H1 (cell line): Measurements from ENCODE around the gene SLC25A26. TPM values are rescaled to one million over a fixed set of nuclear protein-coding genes. Genes with fewer than 3 reads are reported as not detected.

Experiments used
- CTCF ChIA-PET: fragments of 300-600 bp; sonication (Branson Sonifier 250); formaldehyde crosslinking; loops from one replicate; lab custom pipeline; 2021; ENCODE audit not compliant: partially characterized antibody; lab: Charles Lee
- POLR2A ChIA-PET: fragments of 300-600 bp; sonication (Branson Sonifier 250); formaldehyde crosslinking; loops from one replicate; lab custom pipeline; 2021; ENCODE audit warnings: inconsistent platforms; ENCODE audit not compliant: partially characterized antibody; lab: Charles Lee
- DNase-seq, 2 experiments: peaks; one replicate each; pipeline versions ENCODE4 v3.0.0 to v3.0.0-alpha.2; 2010 to 2022; ENCODE audit warnings: low spot score in 2 of 2, low read depth in 1 of 2, mixed read lengths in 1 of 2
- FAIRE-seq: peaks from 2 replicates; lab custom pipeline; 2011; peaks lifted over from hg19 to GRCh38; lab: Jason Lieb, UNC
- H2AFZ ChIP-seq: 2 replicates; pipeline ENCODE4 v1.8.1; 2012; ENCODE audit warnings: low read length, inconsistent platforms
- H2AK5ac ChIP-seq: 2 replicates; pipeline ENCODE4 v1.6.1; 2013; ENCODE audit warnings: low read depth, low read length
- H2BK120ac ChIP-seq: replicated peaks from 2 replicates; pipeline ENCODE3; 2013; ENCODE audit warnings: low read depth, low read length, inconsistent platforms
- H2BK12ac ChIP-seq: 2 replicates; pipeline ENCODE4 v1.6.1; 2013; ENCODE audit warnings: low read depth, low read length
- H2BK15ac ChIP-seq: 2 replicates; pipeline ENCODE4 v1.6.1; 2013; ENCODE audit warnings: low read length
- H2BK20ac ChIP-seq: 2 replicates; pipeline ENCODE4 v1.6.1; 2013; ENCODE audit warnings: low read length
- H2BK5ac ChIP-seq: 2 replicates; pipeline ENCODE4 v1.6.1; 2013; ENCODE audit warnings: low read depth, low read length
- H3K14ac ChIP-seq: 2 replicates; pipeline ENCODE4 v1.6.1; 2013; ENCODE audit warnings: inconsistent platforms; ENCODE audit not compliant: insufficient read length
- H3K18ac ChIP-seq: 2 replicates; pipeline ENCODE4 v1.6.1; 2013; ENCODE audit warnings: low read length; ENCODE audit errors: extremely low read depth
- H3K23ac ChIP-seq: 2 replicates; pipeline ENCODE4 v1.6.1; 2013; ENCODE audit warnings: inconsistent platforms; ENCODE audit not compliant: insufficient read length
- H3K23me2 ChIP-seq: 2 replicates; pipeline ENCODE4 v1.6.1; 2013; ENCODE audit warnings: low read depth, low read length
- H3K27ac ChIP-seq: 2 replicates; pipeline ENCODE4 v1.6.1; 2011; ENCODE audit warnings: low read depth, low read length, inconsistent platforms
- H3K27me3 ChIP-seq, 4 experiments: replicated peaks in 1 of 4; 1 replicate in 1 of 4; 2 replicates in 3 of 4; pipeline versions ENCODE4 v1.6.1 to v1.8.1; 2011 to 2013; ENCODE audit warnings: low read length in 3 of 4, mild to moderate bottlenecking in 3 of 4, inconsistent platforms in 2 of 4, mixed read lengths in 2 of 4, moderate library complexity in 1 of 4; ENCODE audit not compliant: control insufficient read depth in 3 of 4, insufficient read depth in 3 of 4; ENCODE audit errors: extremely low read depth in 1 of 4
- H3K36me3 ChIP-seq, 4 experiments: 2 replicates each; pipeline versions ENCODE4 v1.6.1 to v1.8.1; 2011 to 2013; ENCODE audit warnings: mild to moderate bottlenecking in 4 of 4, low read length in 3 of 4, moderate library complexity in 2 of 4, control low read depth in 1 of 4, inconsistent platforms in 1 of 4; ENCODE audit not compliant: insufficient read depth in 4 of 4, control insufficient read depth in 2 of 4
- H3K4ac ChIP-seq: replicated peaks from 2 replicates; pipeline ENCODE3; 2013; ENCODE audit warnings: low read length, low read depth, mixed read lengths, inconsistent platforms; ENCODE audit not compliant: insufficient read length
- H3K4me1 ChIP-seq, 4 experiments: replicated peaks in 1 of 4; 1 replicate in 1 of 4; 2 replicates in 3 of 4; pipeline versions ENCODE4 v1.6.1 to v1.8.1; 2011 to 2013; ENCODE audit warnings: low read length in 3 of 4, inconsistent platforms in 2 of 4, mixed read lengths in 1 of 4; ENCODE audit not compliant: insufficient read depth in 4 of 4, control insufficient read depth in 3 of 4
- H3K4me2 ChIP-seq, 2 experiments: 2 replicates each; pipeline versions ENCODE4 v1.6.1 to v1.8.1; 2011 to 2013; ENCODE audit warnings: low read depth in 2 of 2, low read length in 2 of 2, control low read depth in 1 of 2, inconsistent platforms in 1 of 2, mild to moderate bottlenecking in 1 of 2; ENCODE audit not compliant: insufficient read depth in 1 of 2
- H3K4me3 ChIP-seq, 4 experiments: fragments of 200-600, 300-600 bp in 1 of 4; sonication (generic), shearing (Covaris generic), sonication (Bioruptor Twin) in 1 of 4; 2 replicates each; pipeline versions ENCODE4 v1.5.1 to v1.8.1; 2011 to 2016; ENCODE audit warnings: low read length in 4 of 4, low read depth in 3 of 4, control low read depth in 2 of 4, inconsistent platforms in 2 of 4, mild to moderate bottlenecking in 2 of 4, mixed read lengths in 1 of 4, moderate library complexity in 1 of 4; ENCODE audit not compliant: insufficient read depth in 2 of 4; ENCODE audit errors: extremely low read depth in 1 of 4
- H3K56ac ChIP-seq: replicated peaks from 2 replicates; pipeline ENCODE3; 2013; ENCODE audit warnings: low read depth, mild to moderate bottlenecking, mixed read lengths, low read length, inconsistent platforms; ENCODE audit not compliant: insufficient read length
- H3K79me1 ChIP-seq: 2 replicates; pipeline ENCODE4 v1.6.1; 2013; ENCODE audit warnings: low read depth, low read length, control low read depth
- H3K79me2 ChIP-seq, 2 experiments: 2 replicates each; pipeline versions ENCODE4 v1.6.1 to v1.8.1; 2012 to 2013; ENCODE audit warnings: low read length in 2 of 2, mild to moderate bottlenecking in 2 of 2, inconsistent platforms in 1 of 2; ENCODE audit not compliant: insufficient read depth in 2 of 2, control insufficient read depth in 1 of 2
- H3K9ac ChIP-seq, 4 experiments: replicated peaks in 1 of 4; 1 replicate in 1 of 4; 2 replicates in 3 of 4; pipeline versions ENCODE4 v1.6.1 to v1.8.1; 2011 to 2013; ENCODE audit warnings: low read depth in 3 of 4, low read length in 3 of 4, control low read depth in 2 of 4, mild to moderate bottlenecking in 2 of 4, moderate library complexity in 2 of 4, inconsistent platforms in 1 of 4; ENCODE audit errors: extremely low read depth in 1 of 4
- H3K9me3 ChIP-seq, 2 experiments: 2 replicates each; pipeline versions ENCODE4 v1.6.1 to v1.8.1; 2012 to 2013; ENCODE audit warnings: mild to moderate bottlenecking in 2 of 2, moderate library complexity in 2 of 2, control low read depth in 1 of 2, inconsistent platforms in 1 of 2, low read depth in 1 of 2, low read length in 1 of 2, mixed read lengths in 1 of 2; ENCODE audit not compliant: insufficient read depth in 2 of 2
- H4K20me1 ChIP-seq, 2 experiments: replicated peaks in 1 of 2; 2 replicates each; pipeline versions ENCODE3 to v1.8.1; 2011 to 2013; ENCODE audit warnings: inconsistent platforms in 2 of 2, low read length in 2 of 2, mild to moderate bottlenecking in 1 of 2; ENCODE audit not compliant: insufficient read depth in 2 of 2, control insufficient read depth in 1 of 2
- H4K5ac ChIP-seq: 2 replicates; pipeline ENCODE4 v1.6.1; 2013; ENCODE audit warnings: low read length, low read depth, mixed read lengths, inconsistent platforms; ENCODE audit not compliant: insufficient read length
- H4K8ac ChIP-seq: 2 replicates; pipeline ENCODE4 v1.8.0; 2013; ENCODE audit warnings: mild to moderate bottlenecking, moderate library complexity, low read length, inconsistent platforms; ENCODE audit not compliant: insufficient read depth; ENCODE audit errors: extremely low read depth
- H4K91ac ChIP-seq: replicated peaks from 2 replicates; pipeline ENCODE3; 2013; ENCODE audit warnings: low read length, mixed read lengths, inconsistent platforms; ENCODE audit not compliant: insufficient read length
- KDM5A ChIP-seq: fragments of 200-600 bp; IDR thresholded peaks from 2 replicates; pipeline ENCODE4 v1.7.1; 2012; ENCODE audit warnings: mild to moderate bottlenecking, low read length, inconsistent platforms, mixed read lengths
- TBP ChIP-seq: IDR thresholded peaks from 2 replicates; pipeline ENCODE4 v1.6.1; 2011; ENCODE audit warnings: low read depth, low read length, improper control_type of control experiment
- WGBS, 2 experiments: shearing (Covaris generic) in 1 of 2; methylation state at CpG; one replicate each; pipeline versions ENCODE4 v1.1.6 to v1.1.7; 2013 to 2015; ENCODE audit warnings: low lambda C conversion rate in 2 of 2, mixed read lengths in 2 of 2, inconsistent platforms in 1 of 2, low coverage in 1 of 2, missing lambda C conversion rate in 1 of 2; ENCODE audit not compliant: insufficient replicate concordance in 2 of 2, insufficient coverage in 1 of 2, insufficient read length in 1 of 2; ENCODE audit errors: extremely low coverage in 1 of 2, missing lambda C conversion rate in 1 of 2; 5-methylcytosine and 5-hydroxymethylcytosine counted together
- polyA plus RNA-seq, 7 experiments: library from polyadenylated mRNA; depleted of rRNA in 3 of 7; stranded (reverse) in 5 of 7; unstranded in 2 of 7; fragments of >200 nt in 5 of 7; fragments of 200-250 nt in 2 of 7; gene quantifications; 1 replicate in 5 of 7; 2 replicates in 1 of 7; 4 replicates in 1 of 7; pipeline versions ENCODE4 v1.2.1 to v1.2.3, GENCODE V29; 2011 to 2013; ENCODE audit warnings: missing spikeins in 2 of 7, mixed read lengths in 2 of 7
- total RNA-seq: library from RNA; stranded (reverse); fragmentation: NEBNext Ultra II Directional; extraction: Animal tissue kit (Norgen Biotek cat#: 25700); gene quantifications from 2 replicates; pipeline ENCODE4 v1.2.1, GENCODE V29; 2021
- TF ChIP-seq, protein P1 (sequence below): IDR thresholded peaks from 2 replicates; pipeline ENCODE4 v1.6.1; 2011; ENCODE audit warnings: low read depth, mild to moderate bottlenecking, low read length; ENCODE audit not compliant: insufficient read depth

Gene SLC25A26
- total and polyA plus RNA-seq, 2 of the 8 experiments (the other 6 are each of a cell fraction or from before 2014, with no cell fraction given), result 30.0 to 37.0 TPM

DNA sequence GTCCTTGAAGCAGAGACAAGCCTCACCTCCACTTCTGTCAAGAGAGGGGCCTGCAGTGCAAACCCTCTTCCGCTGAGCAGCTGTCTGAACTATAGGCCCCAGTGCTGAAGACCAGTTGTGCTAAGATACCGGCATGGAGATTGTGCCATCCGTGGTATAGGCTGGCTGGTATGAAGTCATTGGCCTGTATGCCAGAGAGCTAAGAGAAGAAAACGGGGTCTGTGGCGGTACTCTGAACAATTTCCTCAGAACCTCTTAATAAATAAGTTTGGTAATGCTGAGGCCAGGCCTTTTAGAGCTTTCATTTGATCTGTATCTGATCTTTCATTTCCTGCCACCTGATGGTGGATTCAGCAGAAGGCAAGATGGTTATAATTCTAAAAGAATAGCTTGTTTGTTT is 157.0 kb downstream of the SLC25A26 start:
- Histone ChIP-seq H3K4me3 (no peak overlapping the region), H4K5ac (no peak overlapping the region), H3K36me3 (peaks cover 31 to 64% (median 53%) of the 10 kb centered on the region in 4 experiments), H3K23ac (no peak overlapping the region), H2BK5ac (no peak overlapping the region), H2BK20ac (no peak overlapping the region), H3K23me2 (no peaks in the 10 kb centered on the region), H3K27me3 (no peaks in the 10 kb centered on the region), H3K14ac (no peak overlapping the region), H3K56ac (no peak overlapping the region), H3K27ac (no peak overlapping the region), H2AK5ac (no peak overlapping the region), H3K79me1 (no peaks in the 10 kb centered on the region), H3K9me3 (no peaks in the 10 kb centered on the region), H2BK12ac (no peak overlapping the region), H3K4ac (no peak overlapping the region), H4K8ac (no peak overlapping the region), H3K4me1 (no peaks in the 10 kb centered on the region), H3K79me2 (no peaks in the 10 kb centered on the region), H4K91ac (no peak overlapping the region), H2BK120ac (no peak overlapping the region), H3K18ac (no peak overlapping the region), H2AFZ (no peak overlapping the region), H3K4me2 (no peak overlapping the region), H4K20me1 (peaks cover 2 to 6% of the 10 kb centered on the region in 2 experiments), H2BK15ac (no peak overlapping the region), H3K9ac (no peak overlapping the region)
- DNase-seq, result no peak
- no peak for FAIRE-seq
- WGBS, 2 experiments, result 73% methylated on average over 5 of the region's 5 CpGs; no CpG with 5 or more reads in 1 of the 2 experiments
- TF ChIP-seq, protein P1, sequence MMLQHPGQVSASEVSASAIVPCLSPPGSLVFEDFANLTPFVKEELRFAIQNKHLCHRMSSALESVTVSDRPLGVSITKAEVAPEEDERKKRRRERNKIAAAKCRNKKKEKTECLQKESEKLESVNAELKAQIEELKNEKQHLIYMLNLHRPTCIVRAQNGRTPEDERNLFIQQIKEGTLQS, result no peak
- no peak for TF ChIP-seq KDM5A
- no peak for TF ChIP-seq TBP
- ChIA-PET CTCF (interaction anchor here (0.5 to 4.5 kb wide), 55 partner anchors 8 to 685 kb away, joined by 3 to 30 read pairs (median 4); no protein-coding TSS in a partner anchor), POLR2A (interaction anchor here (0.9 to 1.5 kb wide), 2 partner anchors 9 to 103 kb away, joined by 3 read pairs; no protein-coding TSS in a partner anchor)
